Measurements from ENCODE around the gene PIGL.

PIGL gene

GRCh38 chr17:16353317-16354174 is 136.5 kb downstream of the PIGL start, which contains the start of gene CENPV:
Gene CENPV (minus strand): TSS chr17:16353469. CDS start chr17:16353436, 33 bp downstream.
- DNase-seq (ENCODE audit: low read depth in 2 of 2), result peak; percentile 27 to 70

GRCh38 chr17:16354585-16354984 is 137.6 kb downstream of the PIGL start:
- no peak for DNase-seq (ENCODE audit: low read depth in 2 of 2)

- DNase-seq (ENCODE audit: low read depth in 2 of 2), result no peak
Observed at GRCh38 chr17:16358394-16358793, 141.4 kb downstream of the PIGL start.

GRCh38 chr17:16361874-16362273 is 144.9 kb downstream of the PIGL start:
- no peak for DNase-seq (ENCODE audit: low read depth in 2 of 2)

GRCh38 chr17:16363749-16364536 is 146.9 kb downstream of the PIGL start:
- DNase-seq (ENCODE audit: low read depth in 2 of 2), result peak; percentile 57 to 60

- DNase-seq (ENCODE audit: low read depth in 2 of 2), result no peak
Observed at GRCh38 chr17:16364625-16365024, 147.6 kb downstream of the PIGL start.

GRCh38 chr17:16371742-16372141 is 154.7 kb downstream of the PIGL start:
- no peak for DNase-seq (ENCODE audit: low read depth in 2 of 2)

GRCh38 chr17:16374146-16374938 is 157.3 kb downstream of the PIGL start:
- no peak for DNase-seq (ENCODE audit: low read depth in 2 of 2)

All from stimulated activated CD8-positive, alpha-beta memory T cell treated with anti-CD3 and anti-CD28 coated beads, Interleukin-7, amount 100 ng/mL, for 4 hours (primary cell).